Astrocyte (in vitro differentiated cells and primary cell): ENCODE data around the gene NCBP1. TPM values are rescaled to one million over a fixed set of nuclear protein-coding genes. Genes with fewer than 3 reads are reported as not detected.
A peak's percentile ranks its signal among the peaks of the same experiment; 100 is the strongest.

Experiments
- DNase-seq: peaks from one replicate; pipeline ENCODE4 v3.0.0-alpha.2; 2010; ENCODE audit warnings: low read depth
- FAIRE-seq: peaks from 2 replicates; lab custom pipeline; 2011; peaks lifted over from hg19 to GRCh38; lab: Jason Lieb, UNC
- H2AFZ ChIP-seq: 2 replicates; pipeline ENCODE4 v1.6.0; 2012; ENCODE audit warnings: low read depth, low read length, inconsistent platforms
- H3K27ac ChIP-seq: 2 replicates; pipeline ENCODE4 v1.5.1; 2011; ENCODE audit warnings: low read depth, low read length, inconsistent platforms
- H3K27me3 ChIP-seq: 2 replicates; pipeline ENCODE4 v1.6.0; 2011; ENCODE audit warnings: low read length, inconsistent platforms; ENCODE audit not compliant: insufficient read depth
- H3K36me3 ChIP-seq: 2 replicates; pipeline ENCODE4 v1.5.1; 2011; ENCODE audit warnings: low read length, inconsistent platforms; ENCODE audit not compliant: insufficient read depth
- H3K4me1 ChIP-seq: 2 replicates; pipeline ENCODE4 v1.5.1; 2011; ENCODE audit warnings: low read length, inconsistent platforms; ENCODE audit not compliant: insufficient read depth
- H3K4me2 ChIP-seq: 2 replicates; pipeline ENCODE4 v1.6.0; 2012; ENCODE audit warnings: low read length, inconsistent platforms
- H3K4me3 ChIP-seq: 2 replicates; pipeline ENCODE4 v1.5.1; 2011; ENCODE audit warnings: low read depth, mild to moderate bottlenecking, low read length, inconsistent platforms; ENCODE audit not compliant: insufficient read depth
- H3K79me2 ChIP-seq: 2 replicates; pipeline ENCODE4 v1.6.0; 2012; ENCODE audit warnings: mild to moderate bottlenecking, low read length, inconsistent platforms; ENCODE audit not compliant: insufficient read depth
- H3K9ac ChIP-seq: 2 replicates; pipeline ENCODE4 v1.6.0; 2012; ENCODE audit warnings: mild to moderate bottlenecking, low read length, inconsistent platforms
- H3K9me3 ChIP-seq: 2 replicates; pipeline ENCODE4 v1.5.1; 2012; ENCODE audit warnings: low read depth, mild to moderate bottlenecking, low read length, inconsistent platforms; ENCODE audit not compliant: insufficient read depth
- H4K20me1 ChIP-seq: 2 replicates; pipeline ENCODE4 v1.6.0; 2012; ENCODE audit warnings: low read length, inconsistent platforms; ENCODE audit not compliant: insufficient read depth
- H3K27ac Mint-ChIP-seq: one replicate; pipeline ENCODE4 v1.8.0; 2021; ENCODE audit warnings: mild to moderate bottlenecking, mixed read lengths; ENCODE audit not compliant: unreplicated experiment
- H3K27me3 Mint-ChIP-seq: one replicate; pipeline ENCODE4 v1.8.0; 2021; ENCODE audit warnings: low read depth, mixed read lengths; ENCODE audit not compliant: unreplicated experiment
- H3K36me3 Mint-ChIP-seq: one replicate; pipeline ENCODE4 v1.8.0; 2021; ENCODE audit warnings: low read depth, mixed read lengths; ENCODE audit not compliant: unreplicated experiment
- H3K4me1 Mint-ChIP-seq: one replicate; pipeline ENCODE4 v1.8.0; 2021; ENCODE audit warnings: low read depth, mixed read lengths; ENCODE audit not compliant: unreplicated experiment
- H3K4me3 Mint-ChIP-seq: one replicate; pipeline ENCODE4 v1.8.0; 2021; ENCODE audit warnings: mild to moderate bottlenecking, moderate library complexity, mixed read lengths; ENCODE audit not compliant: unreplicated experiment
- H3K9me3 Mint-ChIP-seq: one replicate; pipeline ENCODE4 v1.8.0; 2021; ENCODE audit warnings: mild to moderate bottlenecking, mixed read lengths; ENCODE audit not compliant: unreplicated experiment
- CTCF ChIP-seq: IDR thresholded peaks from 2 replicates; pipeline ENCODE4 v1.5.1; 2011; ENCODE audit warnings: low read depth, mild to moderate bottlenecking, inconsistent platforms, low read length, moderate library complexity; ENCODE audit not compliant: insufficient read depth
- EZH2 ChIP-seq: IDR thresholded peaks from 2 replicates; pipeline ENCODE4 v1.6.1; 2012; ENCODE audit warnings: mild to moderate bottlenecking, low read length, inconsistent platforms; ENCODE audit not compliant: insufficient read depth
- total RNA-seq: library from RNA; stranded (reverse); gene quantifications from 2 replicates; pipeline ENCODE4 v1.2.1, GENCODE V29; 2021

NCBP1 gene
- total RNA-seq, 1 donor from 2014 or later = 43.0 TPM

GRCh38 chr9:97706246-97706645, 72.6 kb downstream of the NCBP1 start:
- Histone ChIP-seq H3K9ac (no peak overlapping the region), H3K4me1 (peaks cover 17% of the 10 kb centered on the region), H3K9me3 (no peaks in the 10 kb centered on the region), H3K27ac (no peak overlapping the region), H2AFZ (no peak overlapping the region), H3K4me3 (no peak overlapping the region), H4K20me1 (peaks cover 6% of the 10 kb centered on the region), H3K27me3 (peaks cover 26% of the 10 kb centered on the region), H3K36me3 (no peaks in the 10 kb centered on the region), H3K79me2 (no peaks in the 10 kb centered on the region), H3K4me2 (no peak overlapping the region)
- H3K27ac Mint-ChIP-seq = no peak overlapping the region
- FAIRE-seq (no peak), DNase-seq (peak; percentile 10)
- TF ChIP-seq EZH2 (no peak), CTCF (no peak)
- H3K27me3 Mint-ChIP-seq = peaks cover 26% of the 10 kb centered on the region
- no peaks in the 10 kb centered on the region for H3K9me3 Mint-ChIP-seq
- peaks cover 2% of the 10 kb centered on the region for H3K36me3 Mint-ChIP-seq
- H3K4me3 Mint-ChIP-seq = no peak overlapping the region
- H3K4me1 Mint-ChIP-seq = peaks cover 19% of the 10 kb centered on the region

- H3K27me3 ChIP-seq = peaks cover 26% of the 10 kb centered on the region
- H2AFZ ChIP-seq = no peak overlapping the region
- no peak overlapping the region for H3K27ac Mint-ChIP-seq
- no peak overlapping the region for H3K4me2 ChIP-seq
- H4K20me1 ChIP-seq = no peaks in the 10 kb centered on the region
- H3K9me3 ChIP-seq = no peaks in the 10 kb centered on the region
- peaks cover 10% of the 10 kb centered on the region for H3K4me1 Mint-ChIP-seq
- H3K4me1 ChIP-seq = peaks cover 7% of the 10 kb centered on the region
- FAIRE-seq (peak; percentile 5), DNase-seq (peak; percentile 30)
- H3K36me3 Mint-ChIP-seq = peaks cover 2% of the 10 kb centered on the region
- H3K36me3 ChIP-seq = no peaks in the 10 kb centered on the region
- H3K4me3 ChIP-seq = no peak overlapping the region
- no peaks in the 10 kb centered on the region for H3K9me3 Mint-ChIP-seq
- H3K27ac ChIP-seq = no peak overlapping the region
- H3K27me3 Mint-ChIP-seq = peaks cover 26% of the 10 kb centered on the region
- H3K79me2 ChIP-seq = no peaks in the 10 kb centered on the region
- no peak overlapping the region for H3K4me3 Mint-ChIP-seq
- peak; percentile 91 for TF ChIP-seq CTCF
- no peak for TF ChIP-seq EZH2
- H3K9ac ChIP-seq = no peak overlapping the region
Observed at GRCh38 chr9:97710356-97711222, 77.0 kb downstream of the NCBP1 start.

DNA sequence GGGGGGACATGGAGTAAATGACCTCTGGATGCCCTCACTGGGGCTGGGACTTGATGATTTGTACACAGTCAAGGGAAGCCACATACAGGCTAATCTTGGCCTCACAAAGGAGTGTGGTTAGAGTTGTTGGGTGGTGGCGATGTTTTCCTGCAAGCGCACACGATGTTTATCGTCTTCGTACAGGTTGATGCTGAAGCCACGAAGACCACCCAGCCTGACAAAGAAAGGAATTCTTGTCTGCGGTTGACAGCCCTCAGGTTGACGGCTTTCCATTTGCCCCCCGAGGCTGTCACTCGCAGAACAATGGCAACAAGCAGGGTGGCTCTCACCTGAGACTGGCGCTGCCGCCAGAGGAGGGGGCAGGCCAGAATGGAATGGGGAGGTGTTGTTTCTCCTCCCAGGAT, 77.6 kb downstream of the NCBP1 start:
- no peak overlapping the region for H3K4me3 ChIP-seq

More for the DNA sequence above, 77.6 kb downstream of the NCBP1 start:
- Histone ChIP-seq H2AFZ (no peak overlapping the region), H3K9me3 (no peaks in the 10 kb centered on the region), H4K20me1 (no peaks in the 10 kb centered on the region), H3K4me2 (no peak overlapping the region), H3K27me3 (peaks cover 26% of the 10 kb centered on the region), H3K4me1 (peaks cover 7% of the 10 kb centered on the region), H3K27ac (no peak overlapping the region), H3K9ac (no peak overlapping the region), H3K79me2 (no peaks in the 10 kb centered on the region), H3K36me3 (no peaks in the 10 kb centered on the region)
- Mint-ChIP-seq H3K4me1 (peaks cover 10% of the 10 kb centered on the region), H3K4me3 (no peak overlapping the region), H3K9me3 (no peaks in the 10 kb centered on the region), H3K27ac (no peak overlapping the region), H3K27me3 (peaks cover 26% of the 10 kb centered on the region), H3K36me3 (peaks cover 2% of the 10 kb centered on the region)
- FAIRE-seq (no peak), DNase-seq (no peak)
- no peak for TF ChIP-seq EZH2
- TF ChIP-seq CTCF = no peak
